ENCODE data around the gene ADAMTS6. TPM values are rescaled to one million over a fixed set of nuclear protein-coding genes. Genes with fewer than 3 reads are reported as not detected.
"Not testable (repeated sequence)": the region's sequence is repeated elsewhere in the genome, so short reads cannot be mapped to it uniquely, and the experiment has no call there.

ADAMTS6 gene
- total RNA-seq, 2 experiments from 2014 or later = 0.44 to 0.45 TPM

DNA sequence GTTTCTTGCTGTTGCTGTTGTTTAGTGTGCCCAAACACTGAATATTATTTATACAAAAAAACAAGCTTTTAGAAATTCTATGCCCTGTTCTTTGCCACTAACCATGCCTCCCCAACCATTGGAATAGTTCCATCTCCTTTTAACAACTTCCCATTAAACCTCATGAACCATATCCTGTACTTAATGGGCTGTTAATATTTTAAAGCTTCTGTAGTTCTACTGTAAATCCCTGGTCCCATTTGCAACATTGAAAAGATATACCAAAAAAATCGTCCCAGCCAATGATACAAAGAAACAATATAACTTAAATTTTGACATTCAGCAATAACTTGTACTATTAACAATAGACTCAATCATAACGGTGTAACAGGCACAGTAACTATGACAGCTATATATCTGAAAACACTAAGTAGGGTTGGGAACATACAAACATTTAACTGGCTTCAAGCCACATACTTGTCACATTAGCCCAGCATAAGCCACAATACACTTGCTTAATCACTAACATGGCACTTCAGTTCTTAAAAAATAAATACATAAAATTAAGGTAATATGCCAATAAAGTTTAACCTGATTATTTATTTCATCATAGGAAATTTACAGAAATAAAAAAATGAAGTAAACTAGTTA, 86.1 kb downstream of the ADAMTS6 start:
- H3K4me1 Mint-ChIP-seq (ENCODE audit: low read depth) = no peaks in the 10 kb centered on the region
- POLR2A ChIA-PET = no interaction called here
- H3K4me3 Mint-ChIP-seq = no peak overlapping the region
- no peaks in the 10 kb centered on the region for H3K27me3 Mint-ChIP-seq
- H3K27ac Mint-ChIP-seq = no peak overlapping the region
- no peaks in the 10 kb centered on the region for H3K9me3 Mint-ChIP-seq
- H3K36me3 Mint-ChIP-seq = no peaks in the 10 kb centered on the region
- DNase-seq = no peak
- intact Hi-C loops (cut with micrococcal nuclease) = no loop called here
- CTCF ChIA-PET = no interaction called here

DNA sequence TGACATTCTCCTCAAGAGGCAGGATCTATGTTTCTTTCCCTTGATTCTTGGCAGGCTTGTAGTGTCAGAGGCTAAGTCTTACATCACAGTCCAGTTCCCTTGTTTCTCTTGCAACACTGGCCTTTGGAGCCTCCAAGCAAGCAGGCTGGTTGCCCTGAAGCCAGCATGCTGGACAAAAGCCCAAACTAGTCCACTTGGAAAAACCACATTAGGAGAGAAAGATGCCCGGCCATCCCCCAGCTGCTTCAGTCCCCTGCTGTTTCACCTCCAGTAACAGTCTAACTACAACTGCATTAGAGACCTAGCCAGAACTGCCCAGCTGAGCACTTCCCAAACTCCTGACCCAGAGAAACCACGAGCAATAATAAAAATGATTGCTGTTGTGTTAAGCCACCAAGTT, 87.6 kb downstream of the ADAMTS6 start:
- Mint-ChIP-seq H3K36me3 (no peaks in the 10 kb centered on the region), H3K4me1 (ENCODE audit: low read depth) (no peaks in the 10 kb centered on the region), H3K9me3 (no peaks in the 10 kb centered on the region), H3K27me3 (no peaks in the 10 kb centered on the region), H3K27ac (no peak overlapping the region), H3K4me3 (no peak overlapping the region)
- no peak for DNase-seq
- ChIA-PET POLR2A (no interaction called here), CTCF (interaction anchor here (0.7 kb wide), 1 partner anchor 1534 kb away, joined by 3 read pairs; no protein-coding TSS in a partner anchor)
- intact Hi-C loops (cut with micrococcal nuclease) = no loop called here

DNA sequence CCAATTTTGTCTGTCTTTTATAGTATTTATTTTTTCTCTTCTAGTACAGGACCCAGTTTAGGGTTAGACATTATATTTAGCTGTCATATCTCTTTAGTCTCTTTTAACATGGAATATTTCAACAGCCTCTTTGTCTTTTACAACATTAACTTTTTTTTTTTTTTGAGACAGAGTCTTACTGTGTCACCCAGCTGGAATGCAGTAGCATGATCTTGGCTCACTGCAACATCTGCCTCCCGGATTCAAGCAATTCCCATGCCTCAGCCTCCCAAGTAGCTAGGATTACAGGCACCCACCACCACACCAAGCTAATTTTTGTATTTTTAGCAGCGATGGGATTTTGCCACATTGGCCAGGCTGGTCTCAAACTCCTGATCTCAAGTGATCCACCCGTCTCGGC, 90.1 kb downstream of the ADAMTS6 start:
- POLR2A ChIA-PET = interaction anchor here (0.6 kb wide), 1 partner anchor 521 kb away, joined by 3 read pairs; no protein-coding TSS in a partner anchor
- Mint-ChIP-seq H3K4me3 (no peak overlapping the region), H3K4me1 (ENCODE audit: low read depth) (no peaks in the 10 kb centered on the region), H3K9me3 (no peaks in the 10 kb centered on the region), H3K36me3 (no peaks in the 10 kb centered on the region), H3K27ac (no peak overlapping the region), H3K27me3 (no peaks in the 10 kb centered on the region)
- intact Hi-C loops (cut with micrococcal nuclease) = no loop called here
- CTCF ChIA-PET = interaction anchor here (0.6 kb wide), 1 partner anchor 125 kb away, joined by 4 read pairs; no protein-coding TSS in a partner anchor
- DNase-seq = no peak

DNA sequence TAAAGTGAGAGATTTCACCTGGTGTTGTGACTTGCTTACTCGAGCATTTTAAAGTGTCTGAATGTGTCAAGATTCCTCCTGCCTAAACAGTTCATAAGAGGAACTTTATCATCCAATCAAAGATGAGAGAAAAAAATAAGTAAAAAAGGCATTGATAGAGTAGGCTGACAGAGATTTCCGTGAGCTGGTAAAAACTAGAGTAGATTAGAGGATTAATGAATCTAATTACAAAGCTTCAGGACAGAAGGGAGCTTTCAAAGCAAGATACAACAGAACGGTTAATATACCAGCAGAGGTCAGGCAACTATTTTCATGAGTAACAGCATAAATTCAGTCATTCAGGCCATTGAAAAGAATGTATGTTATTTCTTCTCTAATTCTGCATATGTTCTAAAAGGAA, 91.5 kb downstream of the ADAMTS6 start:
- no peak overlapping the region for H3K27ac Mint-ChIP-seq

DNA sequence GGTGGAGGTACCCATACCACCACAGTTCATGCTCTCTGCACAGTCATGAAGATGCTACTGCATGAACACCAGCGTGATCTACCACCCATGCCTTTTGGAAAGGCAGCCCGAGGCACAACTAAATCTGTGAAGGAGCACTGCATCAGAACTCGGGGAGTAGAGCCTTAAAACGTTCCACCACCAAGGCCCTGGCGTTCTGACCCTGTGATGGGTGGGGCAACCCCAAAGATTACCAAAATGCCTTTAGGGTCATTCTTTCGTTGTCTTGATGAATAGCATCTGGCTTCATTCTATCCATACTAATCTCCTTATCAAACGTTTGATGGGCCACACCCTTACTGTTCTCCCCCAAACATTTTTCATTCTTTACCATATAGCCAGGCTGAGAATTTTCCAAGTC, 97.9 kb downstream of the ADAMTS6 start:
- intact Hi-C loops (cut with micrococcal nuclease) = no loop called here
- H3K27ac Mint-ChIP-seq = no peak overlapping the region
- H3K27me3 Mint-ChIP-seq = no peaks in the 10 kb centered on the region
- no peak for DNase-seq
- H3K4me3 Mint-ChIP-seq = no peak overlapping the region
- no peaks in the 10 kb centered on the region for H3K36me3 Mint-ChIP-seq
- no peaks in the 10 kb centered on the region for H3K4me1 Mint-ChIP-seq (ENCODE audit: low read depth)
- ChIA-PET CTCF (no interaction called here), POLR2A (no interaction called here)
- no peaks in the 10 kb centered on the region for H3K9me3 Mint-ChIP-seq

More for the DNA sequence above, 91.5 kb downstream of the ADAMTS6 start:
- ChIA-PET CTCF (no interaction called here), POLR2A (no interaction called here)
- H3K4me3 Mint-ChIP-seq = no peak overlapping the region
- no peak for DNase-seq
- no peaks in the 10 kb centered on the region for H3K4me1 Mint-ChIP-seq (ENCODE audit: low read depth)
- H3K36me3 Mint-ChIP-seq = no peaks in the 10 kb centered on the region
- H3K9me3 Mint-ChIP-seq = no peaks in the 10 kb centered on the region
- intact Hi-C loops (cut with micrococcal nuclease) = no loop called here
- H3K27me3 Mint-ChIP-seq = no peaks in the 10 kb centered on the region

DNA sequence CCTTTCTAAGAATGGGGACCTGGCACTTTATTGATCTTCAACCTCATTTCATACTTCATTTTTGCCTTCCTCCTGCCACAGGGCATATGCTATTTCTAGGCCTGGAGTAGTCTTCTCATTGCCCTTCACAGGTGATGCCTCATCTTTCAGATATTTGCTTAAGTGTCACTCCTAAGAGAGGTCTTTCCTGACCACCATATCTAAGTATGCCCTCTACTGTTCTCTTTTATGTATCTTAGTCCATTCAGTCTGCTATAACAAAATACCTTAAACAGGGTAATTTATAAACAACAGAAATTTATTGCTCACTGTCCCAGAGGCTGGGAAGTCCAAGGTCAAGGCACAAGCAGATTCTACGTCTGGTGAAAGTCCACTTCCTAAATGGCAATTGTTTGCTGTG, 99.1 kb downstream of the ADAMTS6 start:
- no peak overlapping the region for H3K27ac Mint-ChIP-seq
- ChIA-PET CTCF (no interaction called here), POLR2A (no interaction called here)
- H3K4me3 Mint-ChIP-seq = no peak overlapping the region
- no peaks in the 10 kb centered on the region for H3K36me3 Mint-ChIP-seq
- DNase-seq = no peak
- no peaks in the 10 kb centered on the region for H3K27me3 Mint-ChIP-seq
- no peaks in the 10 kb centered on the region for H3K9me3 Mint-ChIP-seq
- intact Hi-C loops (cut with micrococcal nuclease) = no loop called here
- no peaks in the 10 kb centered on the region for H3K4me1 Mint-ChIP-seq (ENCODE audit: low read depth)

DNA sequence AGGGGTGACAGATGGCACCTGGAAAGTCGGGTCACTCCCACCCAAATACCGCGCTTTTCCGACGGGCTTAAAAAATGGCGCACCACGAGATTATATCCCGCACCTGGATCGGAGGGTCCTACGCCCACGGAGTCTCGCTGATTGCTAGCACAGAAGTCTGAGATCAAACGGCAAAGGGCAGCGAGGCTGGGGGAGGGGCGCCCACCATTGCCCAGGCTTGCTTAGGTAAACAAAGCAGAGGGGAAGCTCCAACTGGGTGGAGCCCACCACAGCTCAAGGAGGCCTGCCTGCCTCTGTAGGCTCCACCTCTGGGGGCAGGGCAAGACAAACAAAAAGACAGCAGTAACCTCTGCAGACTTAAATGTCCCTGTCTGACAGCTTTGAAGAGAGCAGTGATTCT, 111.2 kb downstream of the ADAMTS6 start:
- DNase-seq; POLR2A ChIA-PET; H3K4me3 Mint-ChIP-seq; CTCF ChIA-PET; H3K9me3 Mint-ChIP-seq; H3K4me1 Mint-ChIP-seq (ENCODE audit: low read depth); H3K27me3 Mint-ChIP-seq; H3K36me3 Mint-ChIP-seq; H3K27ac Mint-ChIP-seq; intact Hi-C loops (cut with micrococcal nuclease): not testable (repeated sequence)

DNA sequence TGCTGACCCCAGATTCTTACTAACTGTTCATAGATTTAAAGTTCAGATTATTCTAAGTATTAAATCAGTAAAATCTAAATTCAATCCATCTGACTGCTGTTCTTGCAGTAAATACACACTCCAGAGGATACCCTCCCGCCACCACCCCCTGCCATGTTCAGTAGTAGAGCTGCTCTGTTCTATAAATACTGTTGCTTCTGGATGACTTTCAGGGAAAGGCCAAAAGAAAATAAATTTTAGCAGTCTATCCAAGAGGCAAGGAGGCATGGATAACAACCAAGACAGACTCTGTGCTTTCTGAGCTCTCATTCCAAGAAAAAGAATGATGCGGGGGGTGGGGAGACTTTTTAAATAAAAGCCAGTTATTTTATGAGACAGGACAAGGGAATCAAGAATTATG, 115.1 kb downstream of the ADAMTS6 start:
- H3K36me3 Mint-ChIP-seq = no peaks in the 10 kb centered on the region
- POLR2A ChIA-PET = no interaction called here

DNA sequence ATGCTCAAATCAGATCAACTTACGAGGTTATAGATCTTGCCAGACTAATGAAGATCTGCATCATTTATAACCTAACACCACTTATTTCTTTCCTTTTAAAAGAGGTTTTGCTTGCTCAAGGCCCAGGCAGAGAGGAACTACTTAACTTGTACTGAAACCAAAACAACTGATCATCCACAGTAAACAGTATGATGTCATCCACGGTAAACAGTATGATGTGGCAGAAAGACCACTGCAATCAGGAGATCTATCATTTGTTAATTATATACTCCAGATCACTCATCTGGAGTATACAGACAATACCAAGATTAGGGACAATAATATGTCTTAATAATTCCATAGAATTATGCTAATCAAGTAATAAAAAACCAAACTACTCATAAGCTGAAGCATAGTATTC, 116.8 kb downstream of the ADAMTS6 start:
- no peaks in the 10 kb centered on the region for H3K4me1 Mint-ChIP-seq (ENCODE audit: low read depth)
- ChIA-PET POLR2A (no interaction called here), CTCF (no interaction called here)
- no peak overlapping the region for H3K27ac Mint-ChIP-seq
- no peaks in the 10 kb centered on the region for H3K27me3 Mint-ChIP-seq
- no peak for DNase-seq
- intact Hi-C loops (cut with micrococcal nuclease) = no loop called here
- no peaks in the 10 kb centered on the region for H3K36me3 Mint-ChIP-seq
- no peaks in the 10 kb centered on the region for H3K9me3 Mint-ChIP-seq
- no peak overlapping the region for H3K4me3 Mint-ChIP-seq

More for the DNA sequence above, 115.1 kb downstream of the ADAMTS6 start:
- intact Hi-C loops (cut with micrococcal nuclease) = no loop called here
- CTCF ChIA-PET = interaction anchor here (1.0 kb wide), 1 partner anchor 116 kb away, joined by 4 read pairs; no protein-coding TSS in a partner anchor
- Mint-ChIP-seq H3K4me3 (no peak overlapping the region), H3K9me3 (no peaks in the 10 kb centered on the region), H3K27me3 (no peaks in the 10 kb centered on the region), H3K4me1 (ENCODE audit: low read depth) (no peaks in the 10 kb centered on the region), H3K27ac (no peak overlapping the region)
- DNase-seq = no peak

DNA sequence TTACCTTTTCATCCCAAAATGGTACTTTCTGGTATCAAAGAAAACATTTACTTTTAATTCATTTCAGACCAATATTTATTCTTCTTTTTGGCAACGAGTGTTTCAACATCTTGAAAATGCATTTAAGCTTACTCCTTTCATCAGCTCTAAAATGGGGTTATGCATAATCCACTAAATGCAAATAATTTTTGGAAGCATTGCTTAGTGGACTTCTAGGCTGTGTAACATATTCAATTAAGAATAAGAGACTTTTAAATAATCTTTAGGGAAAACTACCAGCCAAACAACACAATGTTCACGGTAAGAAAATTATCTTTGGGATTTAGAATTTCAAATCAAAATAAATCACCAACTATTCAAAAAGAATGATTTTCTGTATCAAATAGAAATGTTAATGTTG, 118.2 kb downstream of the ADAMTS6 start:
- intact Hi-C loops (cut with micrococcal nuclease) = no loop called here

DNA sequence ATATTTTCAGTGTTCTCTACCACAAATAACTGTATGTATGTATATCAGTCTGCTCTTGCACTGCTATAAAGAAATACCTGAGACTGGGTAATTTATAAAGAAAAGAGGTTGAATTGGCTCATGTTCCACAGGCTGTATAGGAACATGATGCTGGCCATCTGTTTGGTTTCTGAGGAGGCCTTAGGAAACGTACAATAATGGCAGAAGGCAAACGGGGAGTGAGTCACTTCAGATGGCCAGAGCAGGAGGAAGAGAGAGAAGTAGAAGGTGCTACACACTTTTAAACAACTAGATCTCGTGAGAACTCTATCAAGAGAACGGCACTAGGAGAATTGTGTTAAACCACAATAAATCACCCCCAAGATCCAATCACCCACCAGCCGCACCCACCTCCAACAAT, 121.7 kb downstream of the ADAMTS6 start:
- Mint-ChIP-seq H3K4me1 (ENCODE audit: low read depth) (no peaks in the 10 kb centered on the region), H3K36me3 (no peaks in the 10 kb centered on the region), H3K4me3 (no peak overlapping the region), H3K9me3 (no peaks in the 10 kb centered on the region), H3K27ac (no peak overlapping the region), H3K27me3 (no peaks in the 10 kb centered on the region)
- ChIA-PET POLR2A (no interaction called here), CTCF (no interaction called here)
- intact Hi-C loops (cut with micrococcal nuclease) = no loop called here
- no peak for DNase-seq

More for the DNA sequence above, 118.2 kb downstream of the ADAMTS6 start:
- POLR2A ChIA-PET = no interaction called here
- Mint-ChIP-seq H3K36me3 (no peaks in the 10 kb centered on the region), H3K4me3 (no peak overlapping the region), H3K4me1 (ENCODE audit: low read depth) (no peaks in the 10 kb centered on the region), H3K27ac (no peak overlapping the region), H3K9me3 (no peaks in the 10 kb centered on the region), H3K27me3 (no peaks in the 10 kb centered on the region)
- DNase-seq = no peak
- CTCF ChIA-PET = no interaction called here

DNA sequence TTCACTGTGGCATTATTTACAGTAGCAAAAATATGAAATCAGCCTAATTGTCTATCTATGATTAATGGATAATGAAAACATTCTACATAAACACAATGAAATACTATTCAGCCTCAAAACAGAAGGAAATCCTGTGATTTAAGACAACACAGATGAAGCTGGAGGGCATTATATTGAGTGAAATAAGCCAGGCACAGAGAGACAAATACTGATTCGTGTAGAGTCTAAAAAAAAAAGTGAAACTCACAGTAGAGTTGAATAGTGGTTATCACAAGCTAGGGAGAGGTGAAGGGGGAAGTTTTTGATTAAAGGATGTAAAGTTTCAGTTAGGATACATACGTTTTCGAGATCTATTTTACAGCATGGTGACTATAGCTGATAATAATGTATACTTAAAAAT, 122.2 kb downstream of the ADAMTS6 start:
- ChIA-PET CTCF (no interaction called here), POLR2A (no interaction called here)
- intact Hi-C loops (cut with micrococcal nuclease) = no loop called here
- no peak for DNase-seq
- Mint-ChIP-seq H3K36me3 (no peaks in the 10 kb centered on the region), H3K4me1 (ENCODE audit: low read depth) (no peaks in the 10 kb centered on the region), H3K27ac (no peak overlapping the region), H3K27me3 (no peaks in the 10 kb centered on the region), H3K9me3 (no peaks in the 10 kb centered on the region), H3K4me3 (no peak overlapping the region)

DNA sequence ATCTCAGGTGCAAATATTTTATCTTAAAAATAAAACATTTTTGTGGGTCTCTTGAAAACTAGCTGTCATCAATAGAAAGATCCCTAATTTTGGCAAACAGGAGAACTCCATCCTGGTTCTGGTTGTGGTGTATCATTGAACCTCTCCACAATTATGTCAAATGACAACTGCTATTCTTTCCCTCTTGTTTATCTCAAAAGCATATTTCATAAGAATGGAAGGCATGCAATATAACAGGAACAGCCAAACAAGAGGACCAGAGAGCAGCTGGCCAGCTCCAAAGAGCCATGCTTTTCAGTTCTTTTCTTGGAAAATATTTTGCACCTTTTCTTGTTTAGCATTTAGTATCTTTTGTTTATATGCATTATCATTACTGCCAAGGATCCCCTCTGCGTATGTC, 125.4 kb downstream of the ADAMTS6 start:
- H3K36me3 Mint-ChIP-seq = no peaks in the 10 kb centered on the region
- ChIA-PET CTCF (no interaction called here), POLR2A (no interaction called here)
- no peaks in the 10 kb centered on the region for H3K4me1 Mint-ChIP-seq (ENCODE audit: low read depth)
- no peak overlapping the region for H3K27ac Mint-ChIP-seq
- intact Hi-C loops (cut with micrococcal nuclease) = no loop called here
- H3K4me3 Mint-ChIP-seq = no peak overlapping the region
- DNase-seq = no peak
- H3K9me3 Mint-ChIP-seq = no peaks in the 10 kb centered on the region
- no peaks in the 10 kb centered on the region for H3K27me3 Mint-ChIP-seq

Measured in activated CD4-positive, alpha-beta memory T cell treated with anti-CD3 and anti-CD28 coated beads for 36 hours (primary cell).